NCI-H1417 (cell line): ENCODE measurements around the gene MED12.
A peak's percentile ranks its signal among the peaks of the same experiment; 100 is the strongest.

Experiments
- DNase-seq, 3 experiments: peaks; one replicate each; lab custom pipeline; 2025; lab: John Stamatoyannopoulos, UW

Gene MED12

DNA sequence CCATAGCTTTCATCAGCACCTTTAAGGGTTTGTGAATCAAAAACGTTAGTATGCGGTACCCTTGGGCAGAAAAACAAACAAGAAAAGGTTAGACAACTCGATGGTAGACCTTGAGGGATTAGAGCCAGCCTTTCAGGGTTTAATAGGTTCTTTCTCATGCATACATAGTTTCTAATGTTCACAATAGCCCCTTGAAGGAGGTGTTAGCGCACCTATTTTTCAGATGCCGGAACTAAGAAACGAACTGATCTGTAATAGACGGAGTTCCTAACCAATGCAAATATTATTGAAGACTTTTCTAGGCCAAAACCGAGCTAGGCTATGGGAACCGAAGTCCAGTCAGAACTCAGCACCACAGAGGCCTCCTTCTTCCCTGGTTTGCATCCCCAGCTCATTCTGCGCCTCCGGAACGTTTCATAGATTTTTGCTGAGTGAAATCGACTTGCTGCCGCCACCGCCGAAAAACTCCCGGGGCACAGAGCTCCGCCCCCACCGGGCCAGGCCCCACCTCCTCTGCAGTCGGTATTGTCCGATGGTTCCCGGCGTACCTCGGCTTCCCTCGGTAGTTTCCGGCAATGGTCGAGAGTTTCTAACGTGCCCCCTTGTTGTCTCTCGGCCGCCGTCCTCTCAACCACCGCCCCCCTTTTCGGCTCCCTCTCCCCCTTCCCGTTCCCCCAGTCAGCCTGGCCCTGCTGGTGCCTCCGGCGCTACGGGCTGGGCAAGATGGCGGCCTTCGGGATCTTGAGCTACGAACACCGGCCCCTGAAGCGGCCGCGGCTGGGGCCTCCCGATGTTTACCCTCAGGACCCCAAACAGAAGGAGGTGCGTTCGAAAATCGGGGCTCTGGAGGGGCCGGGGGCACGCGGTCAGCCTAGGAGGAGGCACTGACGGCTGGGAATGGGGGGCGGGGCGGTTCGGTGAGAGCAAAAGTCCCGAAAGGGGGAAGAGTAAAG is at the start of gene MED12:
TSS of gene MED12 (plus strand) at position 565 of the 953 bp plus-strand sequence. CDS start at position 724, 159 bp downstream.
- peak; percentile 56 to 89 (median 76) for DNase-seq

DNA sequence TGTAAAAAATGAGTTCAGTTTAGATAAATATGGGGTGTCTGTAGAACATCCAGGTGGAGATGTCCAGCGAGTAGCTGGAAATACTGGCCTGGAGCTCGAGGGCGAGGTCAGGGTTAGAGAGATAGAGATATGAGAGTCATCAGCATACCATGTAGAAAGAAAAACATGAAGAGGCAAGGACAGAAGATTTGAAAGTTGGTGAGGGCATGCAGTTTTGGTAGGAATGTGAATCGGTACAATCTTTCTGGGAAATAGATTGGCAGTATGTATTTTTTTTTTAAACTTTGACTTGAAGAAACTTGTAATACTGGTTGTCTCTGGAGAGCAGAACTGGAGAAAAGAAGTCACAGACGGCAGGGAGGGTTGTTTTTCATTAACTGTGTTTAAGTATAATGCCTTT is 47.9 kb upstream of the MED12 start:
- no peak for DNase-seq

DNA sequence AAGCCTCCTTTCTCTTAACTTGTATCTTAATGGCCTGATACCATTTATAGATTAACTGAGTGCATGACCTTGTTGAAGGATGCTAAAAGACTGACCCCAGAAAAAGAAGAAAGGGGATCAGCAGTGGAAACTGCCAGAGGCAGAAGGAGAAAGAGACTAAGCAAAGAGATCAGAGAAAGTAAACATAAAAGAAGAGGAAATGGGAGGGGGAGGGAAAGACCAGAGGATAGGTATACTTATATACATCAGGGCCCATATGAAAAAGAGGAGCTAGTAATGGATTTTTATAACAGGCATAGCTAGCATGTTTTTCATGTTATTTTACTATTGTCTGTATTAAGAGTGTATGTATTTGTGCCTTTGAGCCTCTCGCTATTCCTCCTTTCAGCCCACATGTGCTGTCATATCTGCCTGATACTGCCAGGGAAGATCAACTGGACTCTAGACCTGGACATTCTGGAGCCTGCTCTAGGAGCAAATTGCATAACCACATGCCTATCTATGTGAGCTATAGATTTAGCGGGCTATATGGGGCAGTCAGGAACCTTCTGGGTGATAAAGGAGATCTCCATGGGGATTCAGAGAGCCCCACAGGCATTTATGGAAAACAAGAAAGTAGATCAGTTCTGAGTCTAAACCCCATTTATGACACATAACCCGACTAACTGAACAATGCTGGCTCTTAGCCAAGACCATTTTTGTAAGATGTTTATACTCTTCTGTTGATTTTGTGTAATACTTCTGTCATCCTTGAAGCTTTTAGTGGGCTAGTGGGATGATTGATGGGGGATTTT is 36.9 kb upstream of the MED12 start:
- peak in 1 of 3 experiments; percentile 51 for DNase-seq

DNA sequence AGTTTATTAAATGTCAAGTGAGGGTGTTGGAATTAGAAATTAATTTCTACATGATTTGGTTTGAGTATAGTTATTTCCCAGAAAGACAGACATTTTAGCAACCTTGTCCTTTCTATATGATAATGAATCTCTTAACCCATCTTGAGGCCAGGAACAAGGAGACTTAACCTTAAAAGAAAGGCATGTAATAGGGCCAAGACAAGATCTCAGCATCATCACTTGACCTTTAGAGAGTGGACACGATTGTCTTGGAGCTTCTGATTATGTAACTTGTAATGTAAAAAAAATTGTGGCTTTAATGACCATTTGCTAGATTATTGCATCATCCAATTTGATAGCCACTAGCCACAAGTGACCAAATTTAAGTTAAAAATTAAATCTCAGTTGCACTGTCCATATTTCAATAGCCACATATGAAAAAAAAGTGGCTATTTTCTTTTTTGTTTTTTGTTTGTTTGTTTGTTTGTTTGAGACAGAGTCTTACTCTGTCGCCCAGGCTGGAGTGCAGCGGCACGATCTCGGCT is 36.2 kb upstream of the MED12 start:
- no peak for DNase-seq

DNA sequence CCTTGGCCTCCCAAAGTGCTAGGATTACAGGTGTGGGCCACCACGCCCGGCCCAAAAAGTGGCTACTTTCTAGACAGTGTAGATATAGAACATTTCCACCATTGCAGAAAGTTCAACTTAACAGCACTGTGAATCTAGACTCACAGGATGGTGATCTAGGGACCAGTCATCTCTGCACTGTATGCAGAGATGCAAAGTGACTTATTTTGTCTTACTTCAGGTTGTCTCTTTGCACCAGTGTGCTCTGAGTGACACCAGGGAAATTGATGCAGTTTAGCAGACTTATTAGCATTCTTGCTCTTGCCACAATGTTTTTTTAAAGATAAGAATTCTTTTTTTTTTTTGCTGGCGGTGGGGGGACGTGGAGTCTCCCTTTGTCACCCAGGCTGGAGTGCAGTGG is 35.6 kb upstream of the MED12 start:
- DNase-seq: no peak

DNA sequence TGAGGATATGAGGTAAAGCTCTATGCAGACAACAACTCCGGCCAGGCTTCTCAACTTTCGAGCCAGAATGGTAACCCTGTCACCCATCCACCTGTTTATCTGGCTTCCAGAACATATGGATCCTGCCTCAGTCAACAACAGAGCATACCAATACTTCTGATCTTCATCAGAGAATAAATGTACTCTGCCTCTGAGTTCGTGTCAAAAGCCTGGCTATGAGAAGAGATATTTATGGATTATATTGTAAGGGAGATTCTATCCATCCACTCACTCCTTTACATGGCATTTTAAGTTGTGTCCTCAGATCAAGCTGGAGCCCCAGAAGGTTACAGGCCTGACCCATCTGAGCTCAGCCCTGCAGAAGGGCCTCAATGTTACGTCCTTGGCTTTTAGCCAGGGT is 32.5 kb upstream of the MED12 start:
- no peak for DNase-seq

DNA sequence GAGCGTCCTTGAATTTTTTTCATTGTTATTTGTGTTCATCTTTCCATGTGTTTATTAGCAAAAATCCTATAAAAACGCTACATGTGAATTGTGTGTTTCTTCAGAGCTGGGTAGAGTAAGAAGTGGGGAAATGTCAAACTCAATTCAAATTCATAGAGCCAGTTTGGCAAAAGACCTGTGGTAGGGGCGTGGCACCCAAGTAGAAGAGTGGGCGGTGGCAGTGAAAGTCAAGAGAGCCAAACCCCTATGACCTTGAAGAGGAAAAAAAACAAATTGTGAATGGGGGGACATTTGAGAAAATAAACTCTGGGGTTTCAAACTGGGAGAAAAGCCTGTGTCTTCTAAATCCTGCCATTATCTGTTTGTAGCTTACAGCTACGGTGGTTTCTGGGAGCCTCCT is 27.1 kb upstream of the MED12 start:
- DNase-seq: no peak

DNA sequence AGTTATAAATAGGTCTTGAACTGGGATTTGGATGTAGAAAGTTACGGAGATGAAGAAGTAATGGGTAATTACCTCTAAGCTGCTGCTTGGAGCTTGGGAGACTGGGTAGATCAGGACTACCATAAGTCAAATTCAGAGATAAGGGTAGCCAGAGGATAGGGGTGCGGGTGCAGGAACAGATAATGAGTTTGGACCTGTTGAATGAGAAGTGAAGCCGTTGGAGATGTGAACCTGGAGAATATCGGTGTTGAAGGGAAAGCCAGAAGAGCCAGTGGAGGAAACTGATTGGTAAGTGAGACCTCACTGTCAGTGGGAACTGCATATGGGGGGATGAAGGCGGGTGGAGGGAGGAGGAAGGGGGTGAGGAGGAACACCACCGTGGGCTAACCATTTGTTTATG is 23.4 kb upstream of the MED12 start:
- no peak for DNase-seq

DNA sequence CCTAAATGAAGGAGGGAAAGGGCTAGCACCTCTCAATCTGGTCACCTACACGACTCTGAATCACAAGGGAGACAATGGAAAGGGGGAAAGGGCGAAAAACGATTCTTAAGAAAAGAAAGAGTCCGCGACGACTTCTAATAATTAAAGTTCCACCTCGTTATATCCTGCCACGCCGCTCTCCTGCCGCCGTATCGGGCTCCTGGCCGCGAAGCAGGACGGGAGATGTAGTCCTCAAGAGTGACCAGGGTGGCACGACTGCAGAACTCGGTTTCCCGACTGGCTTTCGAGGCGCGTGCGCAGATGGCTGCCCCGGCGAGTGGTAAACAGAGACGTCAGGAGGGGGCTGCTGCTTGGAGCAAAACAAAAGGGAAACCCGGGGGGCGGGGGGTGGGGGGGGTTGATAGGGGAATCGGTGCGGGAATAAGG is 22.8 kb upstream of the MED12 start, which contains the start of gene FOXO4:
TSS of gene FOXO4 (plus strand) at position 297 of the 426 bp plus-strand sequence. CDS start 678 bp downstream, outside the sequence.
- peak; percentile 76 to 89 (median 84) for DNase-seq

DNA sequence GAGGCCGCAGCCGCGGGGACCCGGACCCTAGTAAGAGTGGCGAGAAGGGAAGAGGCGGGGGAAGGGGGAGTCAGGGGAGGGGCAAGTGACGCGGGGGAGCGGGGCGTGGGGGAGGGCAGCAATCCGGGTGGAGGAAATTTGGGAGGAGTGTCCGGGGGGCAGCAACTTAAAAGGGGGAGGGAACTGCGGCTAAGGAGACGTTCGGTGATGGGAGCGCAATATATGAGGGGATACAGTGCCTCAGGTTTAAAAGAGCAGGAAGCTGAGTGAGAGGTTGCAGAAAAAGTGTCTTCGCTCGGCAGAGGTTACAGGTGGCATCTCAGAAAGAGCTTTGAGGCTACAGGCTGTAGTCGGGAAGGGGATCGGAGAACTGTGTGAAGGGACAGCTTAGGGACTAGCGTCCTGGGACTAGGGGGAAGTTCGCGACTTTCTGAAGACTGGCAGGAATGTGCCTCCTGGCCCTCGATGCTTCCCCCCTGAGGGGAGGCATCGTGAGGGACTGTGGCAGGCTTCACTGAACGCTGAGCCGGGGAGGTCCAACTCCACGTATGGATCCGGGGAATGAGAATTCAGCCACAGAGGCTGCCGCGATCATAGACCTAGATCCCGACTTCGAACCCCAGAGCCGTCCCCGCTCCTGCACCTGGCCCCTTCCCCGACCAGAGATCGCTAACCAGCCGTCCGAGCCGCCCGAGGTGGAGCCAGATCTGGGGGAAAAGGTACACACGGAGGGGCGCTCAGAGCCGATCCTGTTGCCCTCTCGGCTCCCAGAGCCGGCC is 22.2 kb upstream of the MED12 start:
- peak; percentile 31 to 71 (median 56) for DNase-seq

DNA sequence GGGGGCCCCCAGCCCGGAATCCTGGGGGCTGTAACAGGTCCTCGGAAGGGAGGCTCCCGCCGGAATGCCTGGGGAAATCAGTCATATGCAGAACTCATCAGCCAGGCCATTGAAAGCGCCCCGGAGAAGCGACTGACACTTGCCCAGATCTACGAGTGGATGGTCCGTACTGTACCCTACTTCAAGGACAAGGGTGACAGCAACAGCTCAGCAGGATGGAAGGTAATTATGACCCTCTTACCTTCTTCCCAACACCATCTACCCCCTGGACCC is 21.7 kb upstream of the MED12 start:
- peak in 1 of 3 experiments; percentile 30 for DNase-seq

DNA sequence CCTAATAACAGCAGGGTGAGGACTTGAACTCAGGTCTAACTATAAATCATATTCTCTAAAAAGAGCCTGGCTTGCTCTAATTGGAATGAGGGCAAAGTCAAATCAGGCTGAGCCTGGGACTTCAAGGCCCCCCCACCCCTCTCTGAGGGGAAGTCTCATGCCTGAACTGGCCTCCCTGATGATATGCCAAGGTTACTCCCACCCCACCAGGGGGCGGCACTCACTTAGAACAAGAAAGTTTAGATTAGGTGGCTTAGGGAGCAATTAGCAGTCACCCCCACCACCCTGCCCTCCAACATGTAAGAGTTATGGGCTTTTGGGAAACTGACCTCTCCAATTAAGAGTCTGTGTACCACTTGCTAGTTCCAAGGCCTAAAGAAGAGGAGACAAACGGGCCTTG is 20.1 kb upstream of the MED12 start:
- DNase-seq: peak in 2 of 3 experiments; percentile 14 to 36

DNA sequence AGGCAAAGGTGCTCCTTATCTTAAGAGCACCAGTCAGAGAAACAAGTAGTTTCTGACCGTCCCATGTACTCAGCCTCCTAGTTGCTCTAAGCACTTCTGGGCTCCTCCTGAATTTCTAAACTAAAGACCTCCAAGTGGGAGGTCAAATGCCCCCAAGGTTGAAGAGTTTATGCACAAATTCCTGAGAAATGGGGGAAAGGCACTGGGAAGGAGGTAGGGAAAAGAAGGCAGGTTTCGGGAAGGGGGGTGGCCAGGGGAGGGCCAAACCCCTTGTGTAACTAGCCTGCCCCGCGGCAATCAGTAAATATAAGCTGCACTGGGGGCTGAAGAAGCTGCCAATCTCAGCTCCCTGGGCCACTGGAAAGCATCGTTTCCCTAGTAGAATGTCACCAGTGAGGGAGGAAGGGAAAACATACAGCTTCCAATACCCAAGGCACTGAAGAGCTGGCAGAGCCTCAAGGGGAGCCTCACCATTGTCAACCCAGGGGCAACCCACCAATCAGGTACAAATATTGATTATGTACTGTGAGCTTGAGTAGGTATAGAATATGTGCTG is 19.4 kb upstream of the MED12 start:
- DNase-seq: no peak

DNA sequence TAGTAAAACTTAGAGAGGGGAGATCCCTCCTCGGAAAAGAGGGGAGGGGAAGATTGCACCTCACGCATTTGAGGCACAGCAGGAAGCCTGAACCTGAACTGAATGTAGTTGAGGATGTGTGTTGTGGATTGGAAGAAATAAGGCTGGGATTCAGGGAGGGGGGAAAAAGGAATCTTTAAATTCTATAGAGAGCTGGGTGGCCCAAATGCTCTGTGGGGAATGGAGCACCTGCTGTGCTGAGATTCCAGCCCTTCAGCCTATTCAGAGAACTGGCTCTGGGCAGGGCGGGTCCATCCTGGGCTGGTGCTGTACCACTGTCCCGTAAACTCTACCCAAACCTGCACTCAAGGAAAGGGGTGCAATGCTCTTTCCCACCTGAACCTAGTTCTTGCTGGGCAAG is 18.7 kb upstream of the MED12 start:
- DNase-seq: no peak

DNA sequence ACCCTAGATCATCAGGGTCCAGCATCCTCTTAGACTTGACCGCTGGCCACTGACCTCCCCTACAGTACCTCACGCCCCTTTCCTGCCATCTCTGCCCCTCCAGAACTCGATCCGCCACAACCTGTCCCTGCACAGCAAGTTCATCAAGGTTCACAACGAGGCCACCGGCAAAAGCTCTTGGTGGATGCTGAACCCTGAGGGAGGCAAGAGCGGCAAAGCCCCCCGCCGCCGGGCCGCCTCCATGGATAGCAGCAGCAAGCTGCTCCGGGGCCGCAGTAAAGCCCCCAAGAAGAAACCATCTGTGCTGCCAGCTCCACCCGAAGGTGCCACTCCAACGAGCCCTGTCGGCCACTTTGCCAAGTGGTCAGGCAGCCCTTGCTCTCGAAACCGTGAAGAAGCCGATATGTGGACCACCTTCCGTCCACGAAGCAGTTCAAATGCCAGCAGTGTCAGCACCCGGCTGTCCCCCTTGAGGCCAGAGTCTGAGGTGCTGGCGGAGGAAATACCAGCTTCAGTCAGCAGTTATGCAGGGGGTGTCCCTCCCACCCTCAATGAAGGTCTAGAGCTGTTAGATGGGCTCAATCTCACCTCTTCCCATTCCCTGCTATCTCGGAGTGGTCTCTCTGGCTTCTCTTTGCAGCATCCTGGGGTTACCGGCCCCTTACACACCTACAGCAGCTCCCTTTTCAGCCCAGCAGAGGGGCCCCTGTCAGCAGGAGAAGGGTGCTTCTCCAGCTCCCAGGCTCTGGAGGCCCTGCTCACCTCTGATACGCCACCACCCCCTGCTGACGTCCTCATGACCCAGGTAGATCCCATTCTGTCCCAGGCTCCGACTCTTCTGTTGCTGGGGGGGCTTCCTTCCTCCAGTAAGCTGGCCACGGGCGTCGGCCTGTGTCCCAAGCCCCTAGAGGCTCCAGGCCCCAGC is 17.6 kb upstream of the MED12 start:
- no peak for DNase-seq

DNA sequence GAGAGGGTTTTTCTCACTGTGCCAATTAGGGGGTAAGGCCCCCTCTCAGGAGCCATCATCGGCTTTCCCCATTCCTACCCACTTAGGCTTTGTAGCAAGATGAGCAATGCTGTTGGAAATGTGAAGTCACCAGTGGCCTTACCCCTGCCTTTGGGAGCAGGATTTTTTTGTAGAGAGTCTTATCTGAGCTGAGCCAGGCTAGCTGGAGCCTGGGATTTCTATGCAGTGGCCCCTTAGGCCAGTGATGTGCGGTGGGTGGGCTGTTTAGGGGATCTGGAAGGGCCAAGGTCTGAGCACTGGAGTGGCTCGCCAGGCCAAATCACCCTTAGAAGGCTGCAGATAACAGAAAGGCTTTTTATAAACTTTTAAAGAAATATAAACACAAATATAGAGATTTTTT is 16.1 kb upstream of the MED12 start:
- DNase-seq: no peak

DNA sequence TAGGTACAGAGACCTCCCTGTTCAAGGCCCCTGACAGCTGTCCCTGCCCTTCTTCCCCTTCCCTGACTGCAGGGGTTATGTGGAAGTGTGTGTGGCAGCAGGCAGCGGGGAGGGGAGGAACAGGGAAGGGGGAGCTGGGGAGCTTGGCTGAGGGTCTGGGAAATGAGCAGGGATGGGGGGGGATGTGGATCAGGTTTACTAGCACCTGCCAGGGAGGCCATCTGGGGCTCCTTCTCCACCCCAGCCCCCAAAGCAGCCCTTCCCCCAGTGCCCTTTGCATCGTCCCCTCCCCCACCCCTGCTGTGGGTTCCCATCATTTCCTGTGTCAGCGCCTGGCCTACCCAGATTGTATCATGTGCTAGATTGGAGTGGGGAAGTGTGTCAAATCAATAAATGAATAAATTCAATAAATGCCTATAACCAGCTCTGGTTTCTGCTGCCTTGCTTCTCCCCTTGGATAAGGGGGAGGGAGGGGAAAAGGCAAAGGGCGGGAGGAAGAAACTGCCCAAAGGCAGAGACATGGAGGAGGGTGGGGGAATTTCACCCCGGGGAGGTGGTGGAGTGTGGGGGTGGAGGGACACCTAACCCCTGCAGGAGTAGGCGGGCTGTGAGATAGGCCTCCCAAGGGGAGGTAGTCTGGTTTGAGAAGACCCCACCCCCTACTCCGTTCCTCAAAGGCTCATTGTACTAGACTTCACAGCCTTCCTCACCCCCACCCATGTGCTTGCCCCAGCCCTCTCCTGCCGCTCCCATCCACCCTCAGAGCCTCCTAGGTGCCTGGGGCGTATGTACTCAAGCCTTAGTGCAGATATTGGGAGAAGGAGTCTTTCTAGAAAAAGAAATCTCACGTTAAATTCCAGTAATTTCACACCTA is 15.0 kb upstream of the MED12 start:
- DNase-seq: peak in 2 of 3 experiments; percentile 49 to 73

DNA sequence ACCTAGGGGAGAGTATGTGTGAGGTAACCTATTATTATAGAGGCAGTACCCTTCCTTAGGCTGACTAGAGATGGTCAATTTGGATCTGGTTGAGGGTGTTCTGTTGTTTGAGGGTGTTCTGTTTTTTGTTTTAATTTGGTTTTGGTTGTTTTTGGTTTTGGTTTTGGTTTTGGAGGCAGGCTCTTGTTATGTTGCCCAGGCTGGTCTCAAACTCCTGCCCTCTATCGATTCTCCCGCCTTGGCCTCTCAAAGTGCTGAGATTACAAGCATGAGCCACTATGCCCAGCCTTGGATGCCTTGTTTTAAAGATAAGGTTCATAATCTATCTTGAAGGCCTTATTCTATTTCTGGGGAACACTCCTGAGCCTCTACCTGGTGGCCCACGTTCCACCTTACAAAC is 12.8 kb upstream of the MED12 start:
- no peak for DNase-seq

DNA sequence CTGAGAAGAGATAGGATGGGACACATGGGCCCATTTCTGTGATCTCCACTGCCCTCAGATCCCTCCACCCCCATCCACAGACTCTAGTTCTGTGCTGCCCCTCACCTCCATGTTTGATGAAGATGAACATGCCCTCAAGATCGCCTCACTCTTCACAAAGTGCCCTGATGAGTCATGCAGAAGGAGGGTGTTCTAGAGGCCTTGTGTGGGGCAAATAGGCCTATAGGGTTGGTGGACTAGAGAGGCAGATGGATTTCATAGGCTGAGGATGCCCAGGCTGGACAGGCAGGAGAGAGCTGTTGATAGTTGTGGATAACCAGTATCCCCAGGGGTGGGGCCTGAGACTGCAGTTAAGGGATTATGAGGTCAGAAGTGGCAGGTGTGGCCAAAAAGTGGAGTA is 12.0 kb upstream of the MED12 start, which contains the start of gene CXorf65:
TSS of gene CXorf65 (minus strand) at position 314 of the 400 bp plus-strand sequence. CDS start at position 130, 184 bp downstream.
- DNase-seq: no peak
